Right ventricle myocardium inferior (tissue), 1 donor: ENCODE data around the gene DTX4. TPM values are rescaled to one million over a fixed set of nuclear protein-coding genes. Genes with fewer than 3 reads are reported as not detected.
A peak's percentile ranks its signal among the peaks of the same experiment; 100 is the strongest.

Source experiments
- ATAC-seq: fragments of 200-7000 bp; cut with Tn5 transposase; one replicate; pipeline ENCODE4 v1.9.1; 2020; ENCODE audit warnings: mild to moderate bottlenecking, moderate library complexity
- DNase-seq: peaks from one replicate; pipeline ENCODE4 v3.0.0; 2021; ENCODE audit errors: missing footprints
- intact Hi-C: fragments of 100-400 bp; cut with DNase I; formaldehyde crosslinking; loops from one replicate; pipeline ENCODE4 v1.11.0; 2022
- total RNA-seq: library from RNA; stranded (reverse); fragmentation: NEBNext Ultra II Directional; extraction: Animal tissue kit (Norgen Biotek cat#: 25700); gene quantifications from one replicate; pipeline ENCODE4 v1.2.1, GENCODE V29; 2021
- donor health status: DM: no; HTN: yes; CAD: no; lungs with severe emphysema.

DTX4 gene
- total RNA-seq, 1 donor from 2014 or later = 2.1 TPM

DNA sequence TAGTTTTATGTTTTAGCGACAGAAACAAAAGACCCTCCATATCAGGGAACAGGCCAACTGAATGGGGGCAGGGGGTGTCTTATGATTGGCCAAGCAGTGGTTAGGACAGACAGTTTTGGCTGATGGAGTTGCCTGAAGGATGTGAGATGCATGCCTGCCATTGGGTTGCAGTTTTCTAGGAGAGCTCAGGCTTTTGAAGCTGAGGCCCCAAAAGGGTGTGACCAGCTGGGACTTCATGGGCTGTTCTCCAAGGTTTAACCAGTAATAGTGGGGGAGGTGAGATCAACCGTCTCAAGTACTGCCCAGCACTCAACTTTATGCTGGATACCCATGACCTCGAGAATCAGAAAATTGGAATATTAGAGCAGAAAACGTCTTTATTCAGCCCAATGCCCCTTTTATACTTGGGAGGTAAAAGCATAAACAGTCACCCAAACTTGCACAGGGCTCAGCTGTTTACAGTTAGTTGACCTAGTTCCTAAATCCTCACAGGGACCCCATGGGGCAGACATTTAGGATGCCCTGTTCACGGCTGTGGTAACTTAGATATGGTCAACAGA lies 13.5 kb downstream of the DTX4 start:
- intact Hi-C loops = no loop called here
- no peak for ATAC-seq

DNA sequence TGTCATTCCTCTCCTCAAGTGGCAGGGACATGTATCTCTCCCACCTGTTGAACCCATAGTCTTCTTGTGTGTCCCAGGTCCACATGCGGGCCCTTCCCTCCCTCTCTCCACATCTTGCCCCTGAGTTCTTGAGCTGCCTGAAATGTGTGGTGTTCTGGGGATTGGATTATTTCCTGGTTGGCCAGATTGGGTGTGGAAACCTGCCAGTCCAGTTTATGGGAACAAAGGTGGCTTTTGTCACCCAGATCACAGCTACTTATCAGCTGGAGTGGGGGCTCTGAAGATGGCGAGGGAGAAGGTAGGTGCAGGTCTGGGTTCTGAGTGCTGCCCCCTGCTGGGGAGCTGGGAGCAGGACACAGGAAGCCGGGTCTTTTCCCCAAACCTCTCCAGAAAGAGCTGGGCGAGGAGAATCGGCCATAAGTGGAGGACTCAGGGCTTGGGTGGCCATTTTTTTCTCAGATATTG lies 14.2 kb downstream of the DTX4 start:
- intact Hi-C loops = no loop called here
- ATAC-seq = no peak
- DNase-seq = no peak

More for the DNA sequence above, 13.5 kb downstream of the DTX4 start:
- no peak for DNase-seq

GRCh38 chr11:59187035-59187434 lies 15.1 kb downstream of the DTX4 start:
- no peak for DNase-seq
- intact Hi-C loops = no loop called here
- no peak for ATAC-seq

GRCh38 chr11:59187587-59187986 lies 15.7 kb downstream of the DTX4 start:
- intact Hi-C loops = no loop called here
- DNase-seq (peak; percentile 90), ATAC-seq (peak; percentile 93)

DNA sequence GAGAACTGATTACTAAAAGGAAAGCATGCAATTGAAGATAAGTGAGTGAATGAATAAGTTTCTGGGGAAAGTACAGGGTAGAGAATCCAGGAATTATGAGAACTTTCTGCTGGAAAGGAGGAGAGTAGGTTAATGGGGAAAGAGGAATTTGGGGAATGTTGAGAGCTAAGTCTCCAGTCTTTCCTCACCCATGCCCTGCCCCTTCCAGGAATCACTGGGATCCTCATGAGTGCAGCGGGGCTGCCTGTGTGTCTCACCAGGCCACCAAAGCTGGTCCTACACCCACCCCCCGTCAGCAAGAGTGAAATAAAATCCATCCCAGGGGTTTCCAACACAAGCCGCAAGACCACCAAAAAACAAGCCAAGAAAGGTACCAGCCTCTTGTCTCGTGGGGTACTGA lies 17.0 kb downstream of the DTX4 start:
- no peak for DNase-seq
- no peak for ATAC-seq
- intact Hi-C loops = no loop called here

GRCh38 chr11:59189986-59190385 lies 18.1 kb downstream of the DTX4 start:
- DNase-seq (no peak), ATAC-seq (no peak)
- intact Hi-C loops = no loop called here

DNA sequence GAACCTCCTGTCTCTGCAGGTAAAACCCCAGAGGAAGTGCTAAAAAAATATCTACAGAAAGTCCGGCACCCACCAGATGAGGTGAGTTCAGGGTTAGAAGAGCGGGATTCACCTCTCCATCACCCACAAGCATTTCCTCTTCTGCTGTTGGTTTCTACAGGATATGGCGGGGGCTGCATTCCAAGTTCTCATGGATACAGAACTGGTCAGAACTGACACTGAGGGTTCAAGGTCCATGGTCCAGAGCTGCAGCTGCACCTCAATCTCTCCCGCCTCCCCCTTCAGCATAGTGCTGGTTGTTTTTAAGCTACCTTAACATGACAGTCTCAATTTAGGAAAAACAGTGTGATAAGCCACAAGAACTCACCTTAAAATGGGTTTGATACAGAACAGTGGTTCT lies 19.2 kb downstream of the DTX4 start:
- intact Hi-C loops = no loop called here
- no peak for DNase-seq
- no peak for ATAC-seq

DNA sequence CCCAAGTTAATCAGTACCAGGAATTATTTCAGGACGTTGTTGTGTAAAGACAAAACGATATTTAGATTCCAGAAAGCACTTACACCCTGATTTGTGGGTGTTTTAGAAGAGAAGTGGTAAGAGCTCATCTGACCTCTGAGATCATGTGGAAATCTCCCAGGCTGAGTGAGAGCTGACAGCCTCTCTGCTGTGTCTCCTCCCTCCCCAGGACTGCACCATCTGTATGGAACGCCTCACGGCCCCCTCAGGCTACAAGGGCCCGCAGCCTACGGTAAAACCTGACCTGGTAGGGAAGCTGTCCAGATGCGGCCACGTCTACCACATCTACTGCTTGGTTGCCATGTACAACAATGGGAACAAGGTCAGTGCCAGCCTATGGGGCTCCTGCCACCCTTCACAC lies 20.0 kb downstream of the DTX4 start:
- no peak for DNase-seq
- no peak for ATAC-seq
- intact Hi-C loops = no loop called here

DNA sequence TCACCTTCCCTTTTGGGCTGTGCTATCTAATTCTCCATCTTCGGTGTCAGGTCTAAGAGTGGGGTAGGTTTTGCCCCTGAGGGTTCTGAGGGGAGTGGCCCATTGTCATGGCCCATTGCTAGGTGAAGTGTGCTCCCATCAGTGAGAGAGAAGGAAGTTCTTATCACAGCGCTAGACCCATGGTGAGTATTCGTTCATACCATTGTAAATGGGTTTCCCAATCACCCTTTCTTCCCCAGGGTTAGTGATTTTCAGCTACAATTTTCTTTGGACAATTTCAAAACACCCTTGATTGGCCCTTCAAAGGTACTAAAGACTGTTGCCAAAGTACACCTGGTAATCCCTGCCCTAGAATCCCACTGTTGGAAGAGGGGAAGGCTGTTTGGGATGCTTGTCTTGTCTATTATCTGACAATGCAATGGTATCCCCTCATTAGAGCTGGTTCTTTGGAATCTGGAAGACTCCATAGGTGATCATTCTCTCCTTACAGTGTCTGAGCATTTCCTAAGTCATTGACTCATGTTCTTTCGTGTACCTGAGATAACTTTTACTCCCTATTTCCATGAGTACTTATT lies 20.6 kb downstream of the DTX4 start:
- no peak for DNase-seq
- ATAC-seq = no peak
- intact Hi-C loops = no loop called here

DNA sequence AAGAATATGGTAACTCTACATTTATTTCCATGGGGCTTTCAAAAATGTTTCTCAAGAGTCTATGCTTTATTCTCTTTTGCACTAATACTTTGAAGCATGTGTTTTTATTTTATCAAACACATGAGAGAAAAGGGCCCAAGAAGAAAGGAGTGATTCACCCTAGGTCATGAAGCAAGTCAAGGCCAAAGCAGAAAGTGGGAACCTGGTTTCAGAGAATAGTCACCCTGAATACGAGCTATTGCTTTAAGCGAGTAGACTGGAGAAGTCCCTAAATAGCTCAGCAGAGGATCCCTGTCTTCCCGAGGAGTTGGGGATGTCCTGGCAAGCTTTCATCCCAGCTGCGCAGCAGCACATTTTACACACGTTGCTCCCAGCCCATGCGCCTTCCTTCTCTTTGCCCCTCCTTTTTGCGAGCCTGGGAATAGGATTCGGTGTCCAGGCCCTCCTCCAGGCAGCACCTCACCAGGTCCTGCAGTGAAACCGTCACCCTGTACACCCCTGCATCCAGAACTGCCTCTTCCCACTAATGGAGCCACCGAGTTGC lies 21.7 kb downstream of the DTX4 start:
- ATAC-seq = no peak
- DNase-seq = no peak
- intact Hi-C loops = no loop called here

- no peak for ATAC-seq
- no peak for DNase-seq
- intact Hi-C loops = no loop called here
Observed at GRCh38 chr11:59195586-59195985, 23.7 kb downstream of the DTX4 start.

DNA sequence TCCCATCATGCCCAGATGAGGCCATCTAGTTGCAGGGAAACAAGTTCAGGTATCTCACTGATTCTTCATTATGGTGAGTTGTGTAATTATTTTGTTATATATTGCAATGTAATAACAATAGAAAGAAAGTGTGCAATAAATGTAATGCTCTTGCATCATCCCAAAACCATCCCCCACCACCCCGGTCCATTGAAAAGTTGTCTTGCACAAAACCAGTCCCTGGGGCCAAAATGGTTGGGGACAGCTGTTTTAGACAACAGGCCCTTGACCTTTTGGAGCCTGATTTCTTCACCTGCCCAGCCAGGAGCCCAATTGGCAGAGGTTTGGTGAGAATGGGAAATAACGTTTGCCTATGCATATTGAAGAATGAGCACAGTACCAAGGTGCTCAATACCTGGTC lies 24.8 kb downstream of the DTX4 start:
- no peak for DNase-seq
- intact Hi-C loops = no loop called here
- ATAC-seq = no peak

DNA sequence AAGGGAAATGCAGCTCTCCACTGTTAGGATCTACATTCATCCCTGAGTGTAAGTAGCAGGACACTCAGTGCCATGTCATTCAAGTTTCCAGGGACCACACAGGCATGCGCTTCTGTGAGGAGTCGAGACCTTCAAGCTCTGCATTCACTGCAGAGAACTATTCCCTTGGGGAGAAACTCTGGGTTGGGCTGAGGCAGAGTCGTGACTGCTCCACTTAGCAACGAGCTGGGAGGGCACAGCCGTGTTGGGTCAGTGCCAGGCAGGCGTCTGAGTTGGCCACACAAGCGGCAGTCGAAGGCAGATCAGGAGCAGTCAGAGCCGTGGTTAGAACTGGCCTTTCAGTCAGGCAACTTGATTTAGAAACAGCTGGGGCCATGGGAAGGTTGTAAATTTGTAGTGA lies 26.1 kb downstream of the DTX4 start:
- intact Hi-C loops = no loop called here
- DNase-seq (peak; percentile 85), ATAC-seq (peak; percentile 90)

DNA sequence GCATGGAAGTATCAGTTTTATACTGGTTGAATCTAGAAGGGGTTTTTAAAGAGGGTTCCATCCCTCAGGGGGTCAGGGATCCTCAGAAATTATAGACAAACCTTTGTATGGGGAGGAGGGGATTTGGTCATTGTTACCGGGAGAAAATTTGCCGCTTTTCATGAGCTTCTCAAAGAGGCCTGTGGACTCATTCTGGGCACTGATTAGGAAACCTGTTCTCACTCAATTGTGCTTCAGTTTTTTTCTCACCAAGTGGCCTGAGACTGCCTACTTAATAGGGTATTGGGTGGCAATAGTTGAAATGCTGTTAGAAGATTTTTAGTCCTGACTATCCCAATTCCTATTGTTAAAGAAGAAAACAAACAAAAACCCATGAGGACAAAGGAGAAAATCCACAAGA lies 26.8 kb downstream of the DTX4 start:
- no peak for DNase-seq
- ATAC-seq = no peak
- intact Hi-C loops = no loop called here

GRCh38 chr11:59199546-59200422 lies 27.9 kb downstream of the DTX4 start:
- intact Hi-C loops = no loop called here
- DNase-seq (no peak), ATAC-seq (no peak)

- intact Hi-C loops = no loop called here
- ATAC-seq (peak; percentile 26), DNase-seq (no peak)
Observed at GRCh38 chr11:59200423-59200746, 28.5 kb downstream of the DTX4 start.

GRCh38 chr11:59201353-59201752 lies 29.4 kb downstream of the DTX4 start:
- intact Hi-C loops = no loop called here
- ATAC-seq (no peak), DNase-seq (no peak)

DNA sequence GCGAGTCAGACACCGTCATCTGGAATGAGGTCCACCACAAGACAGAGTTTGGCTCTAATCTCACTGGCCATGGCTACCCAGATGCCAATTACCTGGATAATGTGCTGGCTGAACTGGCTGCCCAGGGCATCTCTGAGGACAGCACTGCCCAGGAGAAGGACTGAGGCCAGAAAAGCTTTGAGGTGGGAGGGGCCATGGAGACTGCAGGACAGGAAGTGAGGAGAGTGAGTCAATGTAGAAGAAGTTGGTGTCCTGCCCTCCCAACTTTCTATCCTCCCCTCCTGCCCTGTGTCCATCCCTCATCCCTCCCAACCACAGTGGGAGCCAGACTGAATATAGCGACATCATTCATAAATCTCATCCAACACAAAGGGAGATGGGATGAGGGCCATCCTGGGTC lies 32.8 kb downstream of the DTX4 start:
- ATAC-seq = no peak
- intact Hi-C loops = loop anchor here (5.0 kb wide), 1 partner anchor 78 kb away; no protein-coding TSS in a partner anchor
- DNase-seq = no peak

DNA sequence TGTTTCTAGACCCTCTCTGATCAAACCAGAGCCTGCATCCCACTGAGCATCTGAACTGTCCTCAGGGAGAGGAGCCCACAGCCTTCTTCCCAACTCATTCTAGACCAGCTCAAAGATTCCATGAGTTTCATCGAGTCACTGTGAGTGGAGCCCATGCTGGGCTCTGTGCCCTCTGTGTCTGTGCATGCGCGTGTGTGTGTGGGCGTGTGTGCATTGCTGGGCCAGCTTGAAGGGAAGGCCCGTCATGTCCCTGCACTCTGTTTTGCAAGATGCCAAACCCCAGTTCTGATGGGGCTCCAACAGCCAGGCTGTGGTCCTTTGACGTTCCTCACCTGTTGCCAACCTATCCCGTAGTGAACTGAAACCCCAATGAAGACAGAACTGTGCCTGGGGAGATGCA lies 33.7 kb downstream of the DTX4 start:
- no peak for DNase-seq
- intact Hi-C loops = loop anchor here (5.0 kb wide), 1 partner anchor 77 kb away; no protein-coding TSS in a partner anchor
- no peak for ATAC-seq

DNA sequence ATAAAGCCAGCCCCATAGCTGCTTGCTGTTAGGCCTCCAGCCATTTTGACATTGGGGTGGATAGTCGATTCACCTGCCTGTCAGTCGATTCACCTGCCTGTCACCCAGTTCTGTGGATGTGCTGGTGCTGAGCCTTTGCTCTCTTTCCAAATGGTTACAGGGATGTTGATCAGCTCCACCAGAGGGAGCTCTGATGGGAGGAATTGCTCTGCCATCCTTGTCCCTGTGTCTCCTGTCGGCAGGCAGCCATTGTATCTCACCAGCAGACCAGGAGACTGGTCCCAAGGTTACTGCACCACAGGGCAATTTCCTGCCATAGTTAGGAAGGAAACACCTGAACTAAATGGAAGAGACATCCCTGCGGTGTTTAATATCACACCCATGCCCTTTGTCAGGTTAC lies 34.7 kb downstream of the DTX4 start:
- ATAC-seq (no peak), DNase-seq (no peak)
- intact Hi-C loops = loop anchor here (1.0 to 5.0 kb wide), 2 partner anchors 35 to 76 kb away; no protein-coding TSS in a partner anchor
